GM12874 (cell line): ENCODE measurements around the gene TMA7B.

Source experiments
- TF ChIP-seq, protein P1 (sequence below): IDR thresholded peaks from 2 replicates; pipeline ENCODE4 v1.5.1; 2011; ENCODE audit warnings: low read depth, mild to moderate bottlenecking, control low read depth, low read length, moderate library complexity; ENCODE audit not compliant: insufficient read depth

The TMA7B gene

DNA sequence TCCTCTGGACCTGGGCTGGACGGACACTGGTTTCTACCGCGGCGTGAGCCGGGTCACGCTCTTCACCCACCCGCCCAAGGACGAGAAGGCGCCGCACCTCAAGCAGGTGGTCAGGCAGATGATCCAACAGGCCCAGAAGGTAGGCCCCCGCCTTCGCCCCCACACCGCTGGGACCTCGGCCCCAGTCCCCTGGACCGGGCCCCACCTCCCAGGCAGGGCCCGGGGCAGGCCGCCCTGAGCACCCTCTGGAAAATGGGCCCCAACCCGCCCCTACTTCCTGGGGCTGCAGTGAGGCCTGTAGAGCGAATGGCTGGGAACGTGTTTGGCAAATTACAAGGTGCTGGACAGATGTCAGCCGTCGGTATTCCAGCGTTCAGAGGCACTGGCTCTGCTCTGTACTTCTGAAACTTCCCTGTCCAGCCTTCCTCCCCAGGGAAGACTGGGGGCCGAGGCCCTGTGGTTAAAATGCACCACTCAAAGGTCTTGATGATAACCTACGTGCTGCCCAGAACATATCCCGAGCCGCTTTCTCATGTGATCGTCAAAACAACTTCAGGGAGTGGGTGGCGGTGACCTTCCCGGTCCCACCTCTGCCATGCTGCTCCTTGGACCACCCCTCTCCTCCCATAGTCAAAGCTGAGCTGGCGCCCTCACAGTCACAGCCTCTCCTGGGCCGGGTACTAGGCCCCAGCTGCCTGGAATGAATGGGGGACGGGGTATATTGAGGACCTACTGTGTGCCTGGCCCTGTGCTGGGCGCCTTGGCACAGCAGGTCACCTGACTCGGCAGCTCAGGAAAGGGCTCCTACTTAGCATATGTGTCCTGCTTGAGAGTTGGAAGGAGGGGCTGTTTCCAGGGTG is 35.4 kb downstream of the TMA7B start:
- TF ChIP-seq, protein P1, sequence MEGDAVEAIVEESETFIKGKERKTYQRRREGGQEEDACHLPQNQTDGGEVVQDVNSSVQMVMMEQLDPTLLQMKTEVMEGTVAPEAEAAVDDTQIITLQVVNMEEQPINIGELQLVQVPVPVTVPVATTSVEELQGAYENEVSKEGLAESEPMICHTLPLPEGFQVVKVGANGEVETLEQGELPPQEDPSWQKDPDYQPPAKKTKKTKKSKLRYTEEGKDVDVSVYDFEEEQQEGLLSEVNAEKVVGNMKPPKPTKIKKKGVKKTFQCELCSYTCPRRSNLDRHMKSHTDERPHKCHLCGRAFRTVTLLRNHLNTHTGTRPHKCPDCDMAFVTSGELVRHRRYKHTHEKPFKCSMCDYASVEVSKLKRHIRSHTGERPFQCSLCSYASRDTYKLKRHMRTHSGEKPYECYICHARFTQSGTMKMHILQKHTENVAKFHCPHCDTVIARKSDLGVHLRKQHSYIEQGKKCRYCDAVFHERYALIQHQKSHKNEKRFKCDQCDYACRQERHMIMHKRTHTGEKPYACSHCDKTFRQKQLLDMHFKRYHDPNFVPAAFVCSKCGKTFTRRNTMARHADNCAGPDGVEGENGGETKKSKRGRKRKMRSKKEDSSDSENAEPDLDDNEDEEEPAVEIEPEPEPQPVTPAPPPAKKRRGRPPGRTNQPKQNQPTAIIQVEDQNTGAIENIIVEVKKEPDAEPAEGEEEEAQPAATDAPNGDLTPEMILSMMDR = no peak

DNA sequence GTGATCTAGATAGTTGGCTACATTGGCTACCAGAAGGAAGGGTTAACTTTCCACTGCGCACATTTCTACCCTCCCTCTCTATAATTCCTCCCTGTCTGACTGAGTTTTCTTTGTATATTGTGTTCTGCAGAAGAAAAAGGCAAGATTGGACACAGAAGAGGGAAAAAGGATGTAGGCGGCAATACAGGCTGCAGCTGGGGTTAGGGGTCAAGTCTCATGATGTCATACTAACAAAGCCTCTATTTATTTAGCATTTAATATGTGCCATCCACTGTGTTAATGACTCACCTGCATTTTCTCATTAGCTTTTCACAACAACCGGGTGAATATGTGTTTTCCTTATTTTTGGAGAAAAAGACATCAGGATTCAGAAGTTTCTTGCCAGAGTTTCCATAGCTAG is 36.5 kb downstream of the TMA7B start:
- TF ChIP-seq, protein P1 = no peak

DNA sequence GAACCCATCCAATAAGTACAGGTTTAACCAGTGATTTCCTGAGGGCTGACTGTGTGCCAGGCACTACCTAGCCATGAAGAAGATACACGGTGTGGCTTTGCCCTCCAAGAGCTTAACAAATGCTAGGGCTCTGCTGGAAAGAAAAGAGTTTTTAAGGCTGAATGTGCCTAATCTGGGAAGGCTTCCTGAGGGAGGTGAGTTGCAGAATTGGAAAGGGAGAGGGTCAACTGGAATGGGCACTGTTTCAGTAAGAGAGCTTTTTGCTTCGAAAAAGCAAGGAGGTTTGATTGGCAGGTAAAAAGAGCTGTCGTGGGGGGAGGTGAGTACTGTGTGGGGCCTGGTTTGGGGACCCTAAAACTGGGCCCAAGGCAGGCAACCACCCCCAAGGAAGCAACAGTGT is 37.2 kb downstream of the TMA7B start:
- TF ChIP-seq, protein P1 = no peak

DNA sequence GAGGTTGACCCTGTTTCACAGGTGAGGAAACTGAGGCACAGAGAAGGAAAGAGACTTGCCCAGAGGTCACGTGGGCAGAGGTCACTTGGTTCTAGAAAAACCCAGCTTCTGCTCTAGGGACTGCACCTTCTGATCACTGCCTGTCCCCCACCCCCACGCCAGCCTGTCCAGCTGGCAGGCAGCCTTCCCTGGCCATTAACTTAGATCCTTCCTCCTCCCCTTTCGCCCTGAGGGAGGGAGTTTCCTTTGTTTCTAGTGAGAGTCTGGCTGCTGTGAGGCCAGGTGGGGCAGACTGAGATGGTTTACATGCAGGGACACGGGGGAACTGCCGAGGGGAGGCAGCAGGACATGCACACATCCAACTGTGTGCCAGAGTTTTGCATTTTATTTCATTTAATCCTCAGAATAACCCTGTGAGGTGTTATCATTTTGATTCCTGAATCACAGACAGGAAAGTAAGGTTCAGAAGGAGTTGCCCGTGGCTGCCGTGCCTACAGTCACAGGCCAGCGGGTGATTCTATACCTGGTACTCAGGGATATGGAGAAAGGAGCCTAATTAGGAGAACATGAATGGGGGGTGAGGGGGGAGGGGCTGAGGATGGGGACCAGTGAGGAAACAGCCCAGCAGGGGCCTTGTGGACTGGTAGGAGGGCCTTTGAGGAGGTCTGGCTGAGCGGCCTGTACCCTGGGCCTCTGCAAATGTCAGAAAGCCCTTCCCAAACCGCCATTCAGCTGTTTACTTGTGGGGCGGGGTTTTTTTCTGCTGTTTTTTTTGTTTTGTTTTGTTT is 37.9 kb downstream of the TMA7B start:
- TF ChIP-seq, protein P1 = no peak

DNA sequence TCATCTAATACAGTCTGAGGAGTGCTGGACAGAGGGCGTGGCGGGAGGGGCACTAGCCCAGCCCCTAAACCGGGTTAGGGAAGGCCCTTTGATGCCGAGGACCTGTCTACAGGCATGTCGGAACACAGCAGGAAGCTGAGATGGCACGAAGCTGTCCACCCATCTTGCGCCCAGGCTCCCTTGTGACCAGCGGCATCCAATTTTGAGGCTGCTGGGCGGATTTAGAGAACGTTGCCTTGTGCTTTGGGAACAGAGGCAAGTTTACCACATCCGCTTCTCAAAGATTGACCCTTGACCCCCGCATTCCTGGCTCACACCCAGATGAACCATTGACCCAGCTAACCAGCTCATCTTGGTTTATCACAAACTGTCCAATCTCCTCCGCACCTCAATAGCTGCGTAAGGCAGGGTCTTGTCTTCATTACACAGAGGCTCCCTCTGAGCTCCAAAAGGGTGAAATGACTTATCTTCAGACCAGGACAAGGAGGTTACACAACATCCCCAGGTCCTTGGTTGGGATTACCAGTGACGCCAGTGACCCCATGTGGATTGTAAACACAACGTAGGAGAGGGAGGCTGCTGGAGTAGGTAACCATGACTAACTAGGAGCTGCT is 39.1 kb downstream of the TMA7B start:
- TF ChIP-seq, protein P1 = no peak

DNA sequence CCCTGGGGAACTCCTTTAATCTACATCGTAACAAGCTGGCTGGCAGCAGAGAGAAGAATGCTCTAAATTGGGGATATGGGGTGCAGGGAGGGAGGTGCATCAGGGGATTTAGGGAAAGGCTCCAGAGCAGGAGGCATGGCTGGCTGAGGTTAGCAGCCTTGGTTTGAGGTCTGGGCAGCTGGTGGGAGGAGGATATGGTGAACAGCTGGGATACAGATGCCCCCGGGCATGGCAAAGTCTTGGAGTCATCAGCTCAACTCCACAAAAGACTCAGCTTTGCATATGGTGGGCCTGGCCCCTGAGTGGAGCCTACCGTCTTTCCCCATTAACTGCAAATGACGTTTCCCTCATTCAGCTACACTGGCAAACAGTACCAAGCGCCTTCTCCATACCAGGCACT is 40.0 kb downstream of the TMA7B start:
- TF ChIP-seq, protein P1 = no peak

DNA sequence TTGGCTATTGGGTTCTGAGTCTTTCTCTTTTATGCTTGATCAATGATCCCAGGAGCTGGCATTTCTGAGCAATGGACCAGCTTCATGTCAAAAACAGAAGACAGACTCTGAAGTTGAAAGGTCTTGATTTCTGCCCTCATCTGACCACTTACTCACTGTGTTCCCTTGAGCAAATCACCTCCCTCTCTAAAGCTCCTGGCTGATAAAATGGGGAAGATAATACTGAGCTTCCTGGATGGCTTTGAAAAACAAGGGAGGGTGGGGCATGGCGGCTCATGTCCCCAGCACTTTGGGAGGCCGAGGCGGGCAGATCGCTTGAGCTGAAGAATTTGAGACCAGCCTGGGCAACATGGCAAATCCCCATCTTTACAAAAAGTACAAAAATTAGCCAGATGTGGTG is 40.9 kb downstream of the TMA7B start:
- TF ChIP-seq, protein P1 = no peak
